Umbilical cord (tissue), 2 donors: ENCODE data around the gene TRIM51. TPM values are rescaled to one million over a fixed set of nuclear protein-coding genes. Genes with fewer than 3 reads are reported as not detected.
"Not testable (repeated sequence)": the region's sequence is repeated elsewhere in the genome, so short reads cannot be mapped to it uniquely, and the experiment has no call there.

Experiments used
- DNase-seq: peaks from one replicate; pipeline ENCODE4 v3.0.0-alpha.2; 2015; ENCODE audit warnings: low spot score
- total RNA-seq: library from RNA; depleted of rRNA; stranded (reverse); fragments of >200 nt; gene quantifications from one replicate; pipeline ENCODE4 v1.2.3, GENCODE V29; 2014; ENCODE audit warnings: low replicate concordance; ENCODE audit not compliant: insufficient read depth

TRIM51 gene, protein sequence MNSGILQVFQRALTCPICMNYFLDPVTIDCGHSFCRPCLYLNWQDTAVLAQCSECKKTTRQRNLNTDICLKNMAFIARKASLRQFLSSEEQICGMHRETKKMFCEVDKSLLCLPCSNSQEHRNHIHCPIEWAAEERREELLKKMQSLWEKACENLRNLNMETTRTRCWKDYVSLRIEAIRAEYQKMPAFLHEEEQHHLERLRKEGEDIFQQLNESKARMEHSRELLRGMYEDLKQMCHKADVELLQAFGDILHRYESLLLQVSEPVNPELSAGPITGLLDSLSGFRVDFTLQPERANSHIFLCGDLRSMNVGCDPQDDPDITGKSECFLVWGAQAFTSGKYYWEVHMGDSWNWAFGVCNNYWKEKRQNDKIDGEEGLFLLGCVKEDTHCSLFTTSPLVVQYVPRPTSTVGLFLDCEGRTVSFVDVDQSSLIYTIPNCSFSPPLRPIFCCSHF
- total RNA-seq: not detected

- not testable (repeated sequence) for DNase-seq
These were observed at the start of gene TRIM51 for GRCh38 chr11:55882997-55883396. Gene TRIM51 (plus strand): TSS chr11:55883297. CDS start chr11:55885429, 2,132 bp downstream.

DNA sequence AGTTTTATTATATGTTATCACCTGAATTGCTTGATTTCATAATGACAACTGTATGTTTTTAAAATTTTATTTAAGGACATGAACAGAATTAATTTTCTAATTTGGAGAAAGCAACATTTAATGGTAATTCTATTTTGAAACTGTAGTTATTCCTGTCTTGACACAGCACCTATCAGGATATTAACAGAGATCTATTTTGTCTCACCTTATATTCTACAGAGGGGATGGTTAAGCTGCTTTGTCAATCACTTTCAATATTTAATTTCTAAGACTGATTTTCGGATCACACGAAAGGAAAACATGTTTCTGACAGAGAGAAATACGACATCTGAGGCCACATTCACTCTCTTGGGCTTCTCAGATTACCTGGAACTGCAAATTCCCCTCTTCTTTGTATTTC lies 44.6 kb upstream of the TRIM51 start, which contains the start of gene OR5D16:
Gene OR5D16, plus strand, starts transcription at position 301 of the 400 bp plus-strand sequence. Its CDS starts 0 bp downstream, at position 301.
- no peak for DNase-seq

DNA sequence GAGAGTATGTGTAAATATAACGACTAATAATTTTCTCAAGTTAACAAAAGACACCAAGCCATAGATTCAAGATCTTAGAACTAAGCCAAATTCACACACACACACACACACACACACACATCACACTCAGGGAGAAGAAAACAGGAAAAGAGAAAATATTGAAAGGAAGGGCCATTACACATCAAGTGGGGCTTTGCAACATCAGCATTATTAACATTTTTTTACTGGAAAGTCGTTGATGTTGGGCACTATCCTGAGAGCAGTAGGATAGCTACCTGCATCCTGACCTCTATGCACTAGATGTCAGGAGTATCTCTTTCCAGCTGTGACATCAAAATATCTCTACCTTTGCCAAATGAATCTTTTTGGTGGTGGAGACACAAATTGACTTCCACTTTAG lies 35.6 kb upstream of the TRIM51 start:
- no peak for DNase-seq

- no peak for DNase-seq
These were observed 34.1 kb upstream of the TRIM51 start for GRCh38 chr11:55849037-55849436.

DNA sequence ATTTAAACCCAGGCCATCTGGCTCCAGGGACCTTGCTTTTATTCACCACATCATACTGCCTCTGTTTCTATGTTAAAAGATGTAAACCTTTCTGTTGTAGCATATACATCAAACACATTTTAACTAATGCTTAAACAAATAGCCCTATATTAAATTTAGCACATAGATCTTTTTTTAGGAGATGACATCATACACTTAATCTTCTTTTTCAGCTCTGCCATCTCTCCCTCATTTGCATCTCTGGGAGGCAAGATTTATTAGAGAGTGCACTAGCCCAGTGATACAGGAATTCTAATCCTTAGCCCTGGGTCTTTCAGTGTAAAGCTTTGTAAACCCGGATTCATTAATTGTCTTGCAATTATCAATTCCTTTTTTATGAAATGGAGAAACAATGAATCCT lies 31.0 kb upstream of the TRIM51 start:
- no peak for DNase-seq

GRCh38 chr11:55854704-55855103 lies 28.4 kb upstream of the TRIM51 start:
- no peak for DNase-seq

GRCh38 chr11:55867354-55867753 lies 15.7 kb upstream of the TRIM51 start:
- not testable (repeated sequence) for DNase-seq

GRCh38 chr11:55872731-55873130 lies 10.4 kb upstream of the TRIM51 start:
- not testable (repeated sequence) for DNase-seq

- DNase-seq: not testable (repeated sequence)
These were observed 10.0 kb upstream of the TRIM51 start for GRCh38 chr11:55873146-55873545.

DNA sequence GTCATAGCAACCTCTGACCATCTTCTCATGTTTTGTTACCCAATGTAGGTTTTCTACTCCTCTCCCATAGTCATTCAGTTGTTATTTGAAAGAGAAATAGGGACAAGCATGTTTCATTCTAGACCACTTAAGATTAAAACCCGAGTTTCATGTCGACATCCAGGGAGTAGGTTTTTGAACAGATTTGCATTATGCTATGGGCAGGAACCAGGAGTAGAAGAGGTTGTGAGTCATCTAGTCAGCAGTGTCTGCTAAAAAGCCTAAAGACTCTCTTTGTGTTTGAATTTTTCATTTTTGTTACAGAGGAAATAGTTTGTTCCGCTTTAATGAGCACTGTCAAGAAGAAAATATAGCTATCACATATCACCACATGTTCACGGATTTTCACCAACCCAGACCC lies 1.9 kb downstream of the TRIM51 start:
- DNase-seq: not testable (repeated sequence)

DNA sequence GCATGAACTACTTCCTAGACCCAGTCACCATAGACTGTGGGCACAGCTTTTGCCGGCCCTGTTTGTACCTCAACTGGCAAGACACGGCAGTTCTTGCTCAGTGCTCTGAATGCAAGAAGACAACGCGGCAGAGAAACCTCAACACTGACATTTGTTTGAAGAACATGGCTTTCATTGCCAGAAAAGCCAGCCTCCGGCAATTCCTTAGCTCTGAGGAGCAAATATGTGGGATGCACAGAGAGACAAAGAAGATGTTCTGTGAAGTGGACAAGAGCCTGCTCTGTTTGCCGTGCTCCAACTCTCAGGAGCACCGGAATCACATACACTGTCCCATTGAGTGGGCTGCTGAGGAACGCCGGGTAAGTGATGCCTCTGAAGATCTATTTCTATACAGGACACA lies 2.4 kb downstream of the TRIM51 start:
- not testable (repeated sequence) for DNase-seq

DNA sequence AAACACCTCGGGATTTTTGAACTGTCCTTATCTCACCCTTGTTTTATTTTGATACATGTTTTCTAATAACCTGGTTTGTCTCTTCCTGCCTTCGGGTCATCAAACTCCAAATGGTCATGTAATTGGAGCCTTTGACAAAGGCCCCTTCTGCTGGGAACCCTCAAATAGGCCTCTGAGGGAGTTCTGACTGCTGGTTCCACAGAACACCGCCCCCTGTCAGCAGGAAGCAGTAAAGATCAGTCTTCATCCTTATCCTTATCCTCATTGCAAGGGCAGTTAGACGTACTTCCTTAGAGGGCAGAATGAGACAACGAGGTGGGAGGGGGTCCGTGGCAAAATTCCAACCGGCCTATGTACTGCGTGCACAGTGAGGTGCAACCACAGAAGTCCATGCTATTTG lies 12.1 kb downstream of the TRIM51 start:
- no peak for DNase-seq

- DNase-seq: no peak
These were observed 19.2 kb downstream of the TRIM51 start for GRCh38 chr11:55902308-55902707.

- no peak for DNase-seq
These were observed 31.4 kb downstream of the TRIM51 start, which contains the start of gene OR5W2 for GRCh38 chr11:55914482-55914881. Gene OR5W2 (minus strand): TSS chr11:55914582. CDS start chr11:55914582, 0 bp downstream.

- no peak for DNase-seq
These were observed 37.4 kb downstream of the TRIM51 start for GRCh38 chr11:55920537-55920936.

DNA sequence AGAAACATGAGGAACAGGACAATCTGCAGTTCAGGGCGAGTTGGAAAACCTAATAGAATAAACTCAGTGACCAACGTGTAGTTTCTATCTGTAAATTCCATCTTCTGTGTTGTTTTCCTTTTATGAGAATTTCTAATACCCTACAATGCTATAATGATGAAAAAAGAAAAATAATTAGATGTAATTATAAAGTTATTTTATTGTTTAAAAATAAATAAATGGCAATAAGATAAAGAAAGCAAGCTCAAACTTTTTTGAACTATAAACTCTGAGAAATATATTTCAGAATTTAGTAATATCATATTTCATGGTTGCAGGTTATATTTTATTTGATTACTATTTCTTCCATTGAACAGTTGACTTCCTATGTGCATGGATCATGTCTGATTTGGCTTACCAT lies 53.2 kb downstream of the TRIM51 start, which contains the start of gene OR5I1:
Gene OR5I1, minus strand, starts transcription at position 101 of the 400 bp plus-strand sequence. Its CDS starts 0 bp downstream, at position 101.
- DNase-seq: no peak

Other genes starting within 250 kb of the TRIM51 start
- gene OR4P4, start 248.2 kb upstream of the TRIM51 start, total RNA-seq: 3.6 TPM
- 0.48 TPM for gene OR4S2, start 235.0 kb upstream of the TRIM51 start, total RNA-seq
- 0.72 TPM for gene OR4C6, start 221.1 kb upstream of the TRIM51 start, total RNA-seq
- gene OR5D13, start 109.9 kb upstream of the TRIM51 start, total RNA-seq: 9.9 TPM
- 1.9 TPM for gene OR5D14, start 87.7 kb upstream of the TRIM51 start, total RNA-seq
- gene OR5L1, start 71.9 kb upstream of the TRIM51 start, total RNA-seq: 1.7 TPM
- gene OR5D18, start 63.7 kb upstream of the TRIM51 start, total RNA-seq: 2.2 TPM
- 0.72 TPM for gene OR5L2, start 56.1 kb upstream of the TRIM51 start, total RNA-seq
- 1.4 TPM for gene OR5D16, start 44.5 kb upstream of the TRIM51 start, total RNA-seq
- gene OR5W2, start 31.3 kb downstream of the TRIM51 start, total RNA-seq: 2.9 TPM
- gene OR5I1, start 53.1 kb downstream of the TRIM51 start, total RNA-seq: 2.9 TPM
- 3.4 TPM for gene OR10AG1, start 86.6 kb downstream of the TRIM51 start, total RNA-seq
- 1.4 TPM for gene OR5F1, start 111.3 kb downstream of the TRIM51 start, total RNA-seq
- gene OR5AS1, start 144.4 kb downstream of the TRIM51 start, total RNA-seq: 6.3 TPM
- gene OR8I2, start 210.0 kb downstream of the TRIM51 start, total RNA-seq: not detected
- gene OR8H2, start 220.4 kb downstream of the TRIM51 start, total RNA-seq: 3.9 TPM
- 2.2 TPM for gene OR8H3, start 239.1 kb downstream of the TRIM51 start, total RNA-seq